LoVo (cell line): ENCODE data around the gene AK5.

ENCODE experiments used
- DNase-seq: peaks from one replicate; pipeline ENCODE4 v3.0.0-alpha.2; 2016; ENCODE audit warnings: low spot score

The AK5 gene

DNA sequence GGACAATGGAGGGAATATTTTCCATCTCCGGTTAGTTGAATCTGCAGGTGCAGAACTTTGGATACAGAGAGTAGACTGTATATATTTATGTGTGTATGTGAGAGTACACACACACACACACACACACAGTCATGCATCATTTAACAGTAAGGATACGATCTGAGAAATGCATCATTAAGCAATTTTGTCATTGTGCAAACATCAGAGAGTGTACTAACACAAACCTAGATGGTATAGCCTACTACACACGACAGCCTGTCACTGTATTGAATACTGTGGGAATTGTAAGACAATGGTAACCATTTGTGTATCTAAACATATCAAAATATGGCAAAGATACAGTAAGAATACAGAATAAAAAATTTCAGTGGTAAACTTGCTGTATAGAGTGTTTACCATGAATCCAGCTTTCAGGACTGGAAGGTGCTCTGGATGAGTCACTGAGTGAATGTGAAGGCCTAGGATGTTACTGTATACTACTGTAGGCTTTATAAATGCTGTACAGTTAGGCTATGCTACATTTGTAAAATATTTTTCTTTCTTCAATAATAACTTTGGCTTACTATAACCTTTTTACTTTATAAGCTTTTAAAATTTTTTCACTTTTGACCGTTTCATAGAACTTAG, 262.1 kb downstream of the AK5 start:
- no peak for DNase-seq

DNA sequence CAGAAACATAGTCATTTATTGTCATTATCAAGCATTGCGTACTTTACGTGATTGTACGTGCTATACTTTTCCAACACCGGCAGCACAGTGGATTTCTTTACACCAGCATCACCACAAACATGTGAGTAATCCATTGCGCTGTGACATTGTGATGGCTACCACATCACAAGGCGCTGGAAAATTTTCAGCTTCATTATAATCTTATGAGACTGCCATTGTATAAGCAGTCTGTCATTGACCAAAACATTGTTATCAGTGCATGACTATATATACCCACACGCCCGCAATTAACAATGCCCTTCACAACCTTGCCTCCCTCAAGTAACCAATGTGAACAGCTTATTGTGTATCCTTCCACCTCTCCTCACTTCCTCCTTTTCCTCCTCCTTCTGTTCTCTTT, 263.0 kb downstream of the AK5 start:
- DNase-seq, result no peak

DNA sequence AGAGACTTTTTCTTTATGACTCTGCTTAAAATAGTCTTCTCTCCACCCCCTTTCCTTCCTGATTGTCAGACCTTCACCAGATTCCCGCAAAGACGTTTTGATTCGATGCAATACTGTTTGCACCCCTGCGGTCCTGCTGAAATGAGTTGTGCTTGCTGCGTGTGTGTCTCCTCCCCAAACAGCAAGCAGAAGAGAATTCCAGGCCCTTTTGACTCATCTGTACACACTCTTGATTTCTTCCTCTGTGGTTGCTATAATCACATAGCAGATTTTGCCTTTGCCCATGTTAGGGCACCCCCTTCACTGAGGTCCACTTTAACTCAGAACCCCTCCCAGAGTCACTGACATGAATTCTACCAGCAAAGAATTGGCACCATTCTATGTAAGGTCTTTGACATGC, 264.2 kb downstream of the AK5 start:
- DNase-seq, result no peak

GRCh38 chr1:77546890-77547289, 265.1 kb downstream of the AK5 start:
- DNase-seq, result no peak

- no peak for DNase-seq
Measured at GRCh38 chr1:77548285-77548684, 266.5 kb downstream of the AK5 start.

DNA sequence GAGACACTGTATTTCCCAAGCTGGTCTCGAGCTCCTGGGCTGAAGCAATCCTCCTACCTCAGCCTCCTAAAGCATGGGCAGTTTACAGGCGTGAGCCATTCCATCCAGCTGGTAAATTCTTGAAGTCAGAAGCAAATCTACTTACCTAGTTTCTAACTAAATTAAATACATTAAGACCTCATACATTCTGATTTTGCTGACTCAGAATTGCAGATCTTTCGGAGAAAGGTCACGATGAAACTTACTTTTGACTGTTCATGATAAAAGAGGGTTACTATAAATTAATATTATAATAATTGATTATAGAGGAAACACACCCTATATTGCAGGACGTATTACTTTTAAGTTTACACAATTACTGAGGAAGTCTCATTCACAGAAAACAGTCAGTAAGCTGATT, 268.3 kb downstream of the AK5 start:
- DNase-seq, result no peak

DNA sequence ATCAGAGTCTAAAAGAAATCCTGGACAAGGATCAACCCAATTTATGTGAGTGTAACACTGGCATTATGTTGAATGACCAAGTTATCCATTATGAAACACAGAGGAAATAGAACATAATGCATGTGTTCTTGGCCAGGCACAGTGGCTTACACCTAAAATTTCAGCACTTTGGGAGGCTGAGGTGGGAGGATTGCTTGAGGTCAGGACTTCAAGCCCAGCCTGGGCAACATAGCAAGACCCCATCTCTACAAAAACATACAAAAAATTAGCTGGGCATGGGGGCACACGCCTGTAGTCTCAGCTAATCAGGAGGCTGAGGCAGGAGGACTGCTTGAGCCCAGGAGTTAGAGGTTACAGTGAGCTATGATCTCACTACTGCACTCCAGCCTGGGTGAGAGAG, 270.8 kb downstream of the AK5 start:
- DNase-seq, result no peak

GRCh38 chr1:77553568-77554291, 271.9 kb downstream of the AK5 start:
- DNase-seq, result no peak

- no peak for DNase-seq
Measured at GRCh38 chr1:77556045-77556444, 274.2 kb downstream of the AK5 start.

- no peak for DNase-seq
Measured at GRCh38 chr1:77557053-77557452, 275.2 kb downstream of the AK5 start.

DNA sequence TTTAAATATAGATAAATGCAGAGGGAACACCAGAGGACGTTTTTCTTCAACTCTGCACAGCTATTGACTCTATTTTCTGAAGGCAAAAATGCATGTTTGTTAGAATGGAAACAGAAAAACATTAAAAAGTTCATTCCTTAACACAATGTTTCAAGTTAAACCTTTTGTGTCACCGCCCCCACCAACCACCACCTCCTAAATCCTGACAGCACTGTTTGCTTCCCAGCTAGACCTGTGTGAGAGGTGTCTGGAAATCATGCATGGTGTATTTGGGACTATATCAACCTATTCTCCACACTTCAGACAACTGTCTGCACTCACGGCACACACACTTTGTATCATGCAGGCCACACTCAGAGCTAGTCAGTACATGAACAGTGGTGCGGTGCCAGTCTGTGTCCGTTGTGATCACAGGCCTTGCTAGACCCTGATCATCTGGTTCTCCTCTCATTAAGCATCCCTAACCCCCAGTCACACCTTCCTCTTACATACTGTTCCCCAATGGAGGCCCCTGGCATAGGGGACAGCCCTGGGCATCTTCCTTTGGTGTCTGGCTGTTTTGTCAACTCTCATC, 276.9 kb downstream of the AK5 start:
- no peak for DNase-seq

DNA sequence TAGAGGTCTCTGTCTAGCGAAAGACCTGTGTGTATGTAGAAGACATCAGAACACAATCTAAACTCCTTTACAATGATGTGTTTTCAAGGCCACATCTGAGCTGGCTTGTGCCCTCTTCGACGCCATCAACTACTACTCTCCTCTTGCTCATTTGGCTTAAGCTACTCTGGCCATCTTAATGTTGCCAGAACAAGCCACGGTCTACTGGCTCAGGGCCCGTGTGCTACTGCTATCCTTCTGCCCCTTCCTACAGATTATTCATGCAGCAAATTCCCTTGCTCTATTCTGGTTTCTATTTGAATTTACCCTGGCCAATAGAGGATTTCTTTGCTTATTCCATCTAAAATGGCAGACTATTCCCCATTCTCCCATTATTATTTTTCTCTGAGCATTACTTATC, 278.9 kb downstream of the AK5 start:
- DNase-seq, result no peak

DNA sequence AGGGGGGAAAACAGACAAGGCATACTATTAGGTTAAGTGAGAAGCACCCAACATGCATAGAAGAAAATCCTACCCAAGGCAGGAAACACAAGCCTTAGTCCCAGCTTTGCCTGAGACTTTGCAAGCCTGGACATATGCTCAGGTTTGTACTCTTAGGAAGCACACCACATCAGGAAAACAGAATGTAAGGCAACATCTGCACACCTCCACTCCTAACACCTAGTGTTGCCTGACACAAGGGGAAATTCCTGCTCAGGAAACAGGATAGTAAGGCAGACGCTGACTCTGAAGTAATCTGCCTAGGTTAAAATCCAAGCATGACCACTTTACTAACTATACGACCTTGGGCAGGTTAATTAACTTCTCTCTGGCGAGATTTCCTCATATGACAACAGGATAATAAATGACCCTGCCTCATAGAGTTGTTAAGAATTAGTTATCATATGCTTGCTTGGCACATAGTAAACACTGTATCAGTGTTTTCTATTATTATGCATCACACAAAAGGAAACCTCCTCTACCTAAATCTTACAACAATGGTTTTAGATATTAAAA, 280.9 kb downstream of the AK5 start:
- no peak for DNase-seq

GRCh38 chr1:77565321-77565720, 283.5 kb downstream of the AK5 start:
- no peak for DNase-seq

DNA sequence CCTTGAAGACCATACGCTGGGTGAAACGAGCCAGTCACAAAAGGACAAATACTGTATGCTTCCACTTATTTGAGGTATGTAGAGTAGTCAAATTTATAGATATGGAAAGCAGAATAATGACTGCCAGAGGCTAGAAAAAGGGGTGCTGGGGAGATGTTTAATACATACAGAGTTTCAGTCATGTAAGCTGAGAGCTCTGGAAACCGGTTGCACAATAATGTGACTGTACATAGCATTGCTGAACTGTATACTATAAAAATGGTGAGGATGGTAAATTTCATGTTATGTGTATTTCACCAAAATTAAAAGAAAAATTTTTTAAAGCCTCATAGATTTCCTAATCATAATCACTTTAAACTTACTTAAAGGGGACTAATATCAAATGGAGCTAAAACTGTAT, 289.8 kb downstream of the AK5 start:
- DNase-seq, result no peak

GRCh38 chr1:77579547-77579946, 297.7 kb downstream of the AK5 start:
- no peak for DNase-seq

GRCh38 chr1:77582905-77583304, 301.1 kb downstream of the AK5 start:
- no peak for DNase-seq

GRCh38 chr1:77583483-77583882, 301.7 kb downstream of the AK5 start:
- no peak for DNase-seq

GRCh38 chr1:77584884-77585283, 303.1 kb downstream of the AK5 start:
- no peak for DNase-seq

- no peak for DNase-seq
Measured at GRCh38 chr1:77585610-77586314, 303.9 kb downstream of the AK5 start.

DNA sequence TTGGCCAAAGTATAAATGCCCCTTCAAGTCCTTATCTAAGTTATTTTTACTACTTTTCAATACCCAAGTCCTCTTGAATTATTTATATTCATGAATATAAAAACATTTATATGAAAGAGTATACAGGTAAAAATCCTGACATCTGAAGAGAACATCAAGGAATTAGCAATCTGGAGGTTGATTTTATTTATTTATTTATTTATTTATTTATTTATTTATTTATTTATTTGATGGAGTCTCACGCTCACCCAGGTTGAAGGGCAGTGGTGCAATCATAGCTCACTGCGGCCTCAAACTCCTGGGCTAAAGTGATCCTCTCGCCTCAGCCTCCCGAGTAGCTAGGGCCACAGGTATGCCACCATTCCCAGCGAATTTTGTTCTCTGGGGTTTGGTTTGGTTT, 307.4 kb downstream of the AK5 start:
- no peak for DNase-seq

DNA sequence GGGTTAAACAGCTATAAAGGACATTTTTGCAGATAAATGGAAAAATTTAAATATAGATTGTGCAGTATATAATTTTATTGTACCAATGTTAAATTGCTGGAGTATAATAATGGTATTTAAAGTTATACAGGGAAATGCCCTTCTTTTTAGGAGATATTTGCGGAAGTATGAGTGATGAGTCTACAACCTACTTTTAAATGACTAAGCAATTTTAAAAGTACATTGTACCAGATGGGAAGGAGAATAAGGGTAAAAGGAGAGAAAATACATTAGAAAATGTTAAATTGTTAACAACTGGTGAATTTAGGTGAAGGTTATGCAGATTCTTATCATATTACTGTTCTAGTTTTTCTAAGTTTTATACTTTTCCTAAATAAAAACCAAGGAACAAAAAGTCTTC, 308.8 kb downstream of the AK5 start:
- no peak for DNase-seq

- no peak for DNase-seq
Measured at GRCh38 chr1:77592906-77593305, 311.1 kb downstream of the AK5 start.
